H1 (cell line): Measurements from ENCODE around the gene LRRC27. TPM values are rescaled to one million over a fixed set of nuclear protein-coding genes. Genes with fewer than 3 reads are reported as not detected.

Source experiments
- POU5F1 ChIP-seq: IDR thresholded peaks from 2 replicates; pipeline ENCODE4 v1.6.1; 2011; ENCODE audit warnings: low read depth, mild to moderate bottlenecking, low read length, moderate library complexity
- SAP30 ChIP-seq: fragments of 300-600 bp; sonication (generic); IDR thresholded peaks from 2 replicates; pipeline ENCODE4 v1.7.1; 2012; ENCODE audit warnings: low read length, moderate library complexity, mild to moderate bottlenecking, inconsistent platforms; ENCODE audit not compliant: insufficient read depth, insufficient replicate concordance
- polyA plus RNA-seq, 7 experiments: library from polyadenylated mRNA; depleted of rRNA in 3 of 7; stranded (reverse) in 5 of 7; unstranded in 2 of 7; fragments of >200 nt in 5 of 7; fragments of 200-250 nt in 2 of 7; gene quantifications; 1 replicate in 5 of 7; 2 replicates in 1 of 7; 4 replicates in 1 of 7; pipeline versions ENCODE4 v1.2.1 to v1.2.3, GENCODE V29; 2011 to 2013; ENCODE audit warnings: missing spikeins in 2 of 7, mixed read lengths in 2 of 7
- total RNA-seq: library from RNA; stranded (reverse); fragmentation: NEBNext Ultra II Directional; extraction: Animal tissue kit (Norgen Biotek cat#: 25700); gene quantifications from 2 replicates; pipeline ENCODE4 v1.2.1, GENCODE V29; 2021

Gene LRRC27
- total and polyA plus RNA-seq, 2 of the 8 experiments (the other 6 are each of a cell fraction or from before 2014, with no cell fraction given): 1.2 to 3.8 TPM

- no peak for TF ChIP-seq POU5F1
- no peak for TF ChIP-seq SAP30
- TF ChIP-seq, all 59 proteins: peak for 0
These were observed 9.0 kb downstream of the LRRC27 start (continued) for GRCh38 chr10:132341017-132341416.
